Measurements from ENCODE around the gene P2RY2.

Gene P2RY2

DNA sequence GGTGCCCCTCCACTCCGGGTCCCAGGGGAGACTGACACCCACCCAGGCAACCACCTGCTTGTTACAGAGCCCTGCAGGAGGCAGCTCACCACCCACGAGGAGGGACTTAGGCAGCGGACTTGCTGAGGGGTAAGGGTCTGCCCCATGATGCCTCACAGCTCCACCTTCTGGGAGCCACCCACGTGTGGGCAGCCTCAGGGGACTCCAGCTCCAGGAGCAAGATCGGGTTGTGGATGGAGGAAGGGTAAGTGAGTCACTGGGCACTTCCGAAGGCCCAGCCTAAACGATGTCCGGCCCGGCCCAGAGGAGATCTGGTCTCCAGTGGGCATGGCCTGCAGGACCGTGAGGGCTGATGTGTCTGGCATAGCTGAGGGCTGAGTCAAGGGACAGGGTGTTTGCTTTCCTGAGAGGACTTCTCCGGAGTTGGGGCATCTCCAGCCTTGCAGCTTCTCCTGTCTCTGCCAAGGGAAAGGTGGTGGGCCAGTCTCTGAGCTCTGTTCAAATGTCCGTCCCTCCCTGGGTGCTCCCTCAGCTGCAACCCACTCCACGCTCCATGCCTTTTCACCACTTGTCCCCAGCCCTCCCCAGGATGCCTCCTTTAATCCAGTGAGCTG, 32.3 kb upstream of the P2RY2 start:
- H3K4me2 ChIP-seq (ENCODE audit: insufficient read depth, low read length, poor library complexity, severe bottlenecking) = no peak overlapping the region
- no peak overlapping the region for H2BK120ac ChIP-seq (ENCODE audit: low read depth, low read length)
- H3K36me3 ChIP-seq (replicated peaks in 1 of 2; ENCODE audit: control insufficient read depth in 2 of 2, insufficient read depth in 2 of 2, low read length in 2 of 2) = no peaks in the 10 kb centered on the region
- H3K27ac ChIP-seq (replicated peaks; ENCODE audit: low read length) = no peak overlapping the region
- peak overlapping the region; percentile 53 for H2AFZ ChIP-seq (ENCODE audit: low read length)
- H3K9ac ChIP-seq (ENCODE audit: low read depth, low read length, poor library complexity) = no peak overlapping the region
- H3K18ac ChIP-seq (ENCODE audit: low read length) = peak overlapping the region; percentile 79
- WGBS, 2 donors (ENCODE audit: extremely low coverage in 2 of 2, insufficient read length in 2 of 2, insufficient replicate concordance in 1 of 2) = no CpG with 5 or more reads among the region's 13 CpGs
- H4K8ac ChIP-seq (ENCODE audit: low read depth, low read length) = peak overlapping the region; percentile 52
- peak overlapping the region; percentile 65 for H2BK12ac ChIP-seq (ENCODE audit: low read length)
- no peak overlapping the region for H3K23ac ChIP-seq (ENCODE audit: low read depth, low read length, poor library complexity)
- H3K4ac ChIP-seq (ENCODE audit: low read length) = peak overlapping the region; percentile 46
- H3K4me3 ChIP-seq (ENCODE audit: low read length in 2 of 2) = no peak overlapping the region
- H3K27me3 ChIP-seq (ENCODE audit: control insufficient read depth in 3 of 3, insufficient read depth in 3 of 3, low read depth in 1 of 3, low read length in 3 of 3) = peaks cover 0 to 27% (median 0%) of the 10 kb centered on the region in 3 experiments
- peak overlapping the region; percentile 71 for H2BK5ac ChIP-seq (ENCODE audit: low read length)
- peak overlapping the region; percentile 88 for H2BK15ac ChIP-seq (ENCODE audit: low read length)
- peak overlapping the region; percentile 1 for H3K14ac ChIP-seq (ENCODE audit: low read length)
- H3K9me3 ChIP-seq (replicated peaks in 1 of 2; ENCODE audit: control insufficient read depth in 2 of 2, insufficient read depth in 1 of 2, low read depth in 1 of 2, low read length in 2 of 2) = no peaks in the 10 kb centered on the region
- no peaks in the 10 kb centered on the region for H3K79me1 ChIP-seq (ENCODE audit: low read depth, low read length)
- peaks cover 3 to 9% of the 10 kb centered on the region in 2 donors for H3K4me1 ChIP-seq (ENCODE audit: control insufficient read depth in 2 of 2, insufficient read depth in 1 of 2, low read depth in 1 of 2, low read length in 2 of 2)
- H2AK5ac ChIP-seq (ENCODE audit: low read depth, low read length) = peak overlapping the region; percentile 67
- no peak overlapping the region for H4K91ac ChIP-seq (ENCODE audit: low read depth, low read length, poor library complexity)
- no peak for DNase-seq (ENCODE audit: low spot score)

DNA sequence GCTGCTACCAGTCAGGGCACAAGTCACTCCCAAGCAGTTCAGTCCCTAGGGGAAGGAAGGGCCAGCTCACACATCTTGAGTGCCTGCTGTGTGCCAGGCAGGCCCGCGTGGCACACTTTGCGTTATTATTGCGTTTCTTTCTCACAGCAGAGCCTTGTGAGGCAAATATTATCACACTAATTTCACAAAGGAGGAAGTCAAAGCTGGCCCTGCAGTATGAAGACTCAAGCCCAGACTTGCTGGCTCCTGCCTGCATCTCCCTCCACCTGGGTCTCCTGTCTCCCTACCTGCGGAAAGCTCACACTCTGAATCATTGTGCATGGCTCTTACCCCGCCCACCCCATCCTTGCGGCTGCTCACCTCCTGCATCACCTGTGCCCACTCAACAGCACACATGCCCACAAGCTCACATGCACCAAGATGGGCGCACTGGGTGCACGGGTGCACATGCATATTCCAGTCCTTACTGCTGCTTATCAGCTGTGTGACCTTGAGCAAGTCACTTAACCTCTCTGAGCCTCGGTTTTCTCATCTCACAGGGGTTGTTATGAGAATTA, 31.7 kb upstream of the P2RY2 start:
- peak overlapping the region; percentile 67 for H2AK5ac ChIP-seq (ENCODE audit: low read depth, low read length)
- no peaks in the 10 kb centered on the region for H3K9me3 ChIP-seq (replicated peaks in 1 of 2; ENCODE audit: control insufficient read depth in 2 of 2, insufficient read depth in 1 of 2, low read depth in 1 of 2, low read length in 2 of 2)
- H3K4me2 ChIP-seq (ENCODE audit: insufficient read depth, low read length, poor library complexity, severe bottlenecking) = no peak overlapping the region
- peak overlapping the region; percentile 82 for H2BK12ac ChIP-seq (ENCODE audit: low read length)
- H3K4ac ChIP-seq (ENCODE audit: low read length) = peak overlapping the region; percentile 78
- no CpG with 5 or more reads among the region's 10 CpGs for WGBS, 2 donors (ENCODE audit: extremely low coverage in 2 of 2, insufficient read length in 2 of 2, insufficient replicate concordance in 1 of 2)
- DNase-seq (ENCODE audit: low spot score) = no peak
- no peak overlapping the region for H2BK120ac ChIP-seq (ENCODE audit: low read depth, low read length)
- peak overlapping the region; percentile 93 for H2BK15ac ChIP-seq (ENCODE audit: low read length)
- no peak overlapping the region for H2AFZ ChIP-seq (ENCODE audit: low read length)
- no peaks in the 10 kb centered on the region for H3K79me1 ChIP-seq (ENCODE audit: low read depth, low read length)
- H3K18ac ChIP-seq (ENCODE audit: low read length) = peak overlapping the region; percentile 48
- H3K4me3 ChIP-seq (ENCODE audit: low read length in 2 of 2) = no peak overlapping the region
- H3K14ac ChIP-seq (ENCODE audit: low read length) = peak overlapping the region; percentile 1
- no peak overlapping the region for H3K27ac ChIP-seq (replicated peaks; ENCODE audit: low read length)
- H3K23ac ChIP-seq (ENCODE audit: low read depth, low read length, poor library complexity) = peak overlapping the region; percentile 4
- peaks cover 3 to 9% of the 10 kb centered on the region in 2 donors for H3K4me1 ChIP-seq (ENCODE audit: control insufficient read depth in 2 of 2, insufficient read depth in 1 of 2, low read depth in 1 of 2, low read length in 2 of 2)
- H4K91ac ChIP-seq (ENCODE audit: low read depth, low read length, poor library complexity) = no peak overlapping the region
- H4K8ac ChIP-seq (ENCODE audit: low read depth, low read length) = peak overlapping the region; percentile 74
- no peak overlapping the region for H2BK5ac ChIP-seq (ENCODE audit: low read length)
- H3K36me3 ChIP-seq (replicated peaks in 1 of 2; ENCODE audit: control insufficient read depth in 2 of 2, insufficient read depth in 2 of 2, low read length in 2 of 2) = no peaks in the 10 kb centered on the region
- H3K27me3 ChIP-seq (ENCODE audit: control insufficient read depth in 3 of 3, insufficient read depth in 3 of 3, low read depth in 1 of 3, low read length in 3 of 3) = peaks cover 0 to 29% (median 0%) of the 10 kb centered on the region in 3 experiments
- H3K9ac ChIP-seq (ENCODE audit: low read depth, low read length, poor library complexity) = peak overlapping the region; percentile 3

DNA sequence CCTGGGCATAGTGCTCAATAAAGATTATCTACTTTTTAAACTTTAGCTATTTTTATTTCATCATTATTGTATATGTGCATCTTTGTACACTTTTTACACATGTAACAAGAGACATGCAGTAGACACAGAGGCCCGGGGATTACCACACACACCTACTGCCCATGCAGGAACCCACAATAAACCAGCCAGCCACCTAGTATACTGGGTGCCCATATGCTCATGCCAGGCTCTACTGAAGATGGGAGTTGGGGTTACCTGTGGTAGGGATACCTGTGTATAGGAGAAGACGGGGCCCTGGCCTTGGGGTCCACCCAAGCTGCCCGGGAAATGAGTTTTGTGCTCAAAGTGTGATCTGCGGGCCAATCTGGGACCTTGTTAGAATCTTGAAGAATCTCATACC, 31.2 kb upstream of the P2RY2 start:
- no peak overlapping the region for H2BK5ac ChIP-seq (ENCODE audit: low read length)
- no peak overlapping the region for H4K8ac ChIP-seq (ENCODE audit: low read depth, low read length)
- no peak for DNase-seq (ENCODE audit: low spot score)
- H3K4ac ChIP-seq (ENCODE audit: low read length) = no peak overlapping the region
- H2BK120ac ChIP-seq (ENCODE audit: low read depth, low read length) = no peak overlapping the region
- H3K36me3 ChIP-seq (replicated peaks in 1 of 2; ENCODE audit: control insufficient read depth in 2 of 2, insufficient read depth in 2 of 2, low read length in 2 of 2) = no peaks in the 10 kb centered on the region
- WGBS, 2 donors (ENCODE audit: extremely low coverage in 2 of 2, insufficient read length in 2 of 2, insufficient replicate concordance in 1 of 2) = no CpG with 5 or more reads among the region's 4 CpGs
- H3K27ac ChIP-seq (replicated peaks; ENCODE audit: low read length) = no peak overlapping the region
- H2BK15ac ChIP-seq (ENCODE audit: low read length) = peak overlapping the region; percentile 93
- H3K4me2 ChIP-seq (ENCODE audit: insufficient read depth, low read length, poor library complexity, severe bottlenecking) = no peak overlapping the region
- H2AK5ac ChIP-seq (ENCODE audit: low read depth, low read length) = no peak overlapping the region
- H3K4me3 ChIP-seq (ENCODE audit: low read length in 2 of 2) = no peak overlapping the region
- H4K91ac ChIP-seq (ENCODE audit: low read depth, low read length, poor library complexity) = no peak overlapping the region
- peak overlapping the region; percentile 38 for H3K23ac ChIP-seq (ENCODE audit: low read depth, low read length, poor library complexity)
- no peaks in the 10 kb centered on the region for H3K9me3 ChIP-seq (replicated peaks in 1 of 2; ENCODE audit: control insufficient read depth in 2 of 2, insufficient read depth in 1 of 2, low read depth in 1 of 2, low read length in 2 of 2)
- peaks cover 0 to 29% (median 0%) of the 10 kb centered on the region in 3 experiments for H3K27me3 ChIP-seq (ENCODE audit: control insufficient read depth in 3 of 3, insufficient read depth in 3 of 3, low read depth in 1 of 3, low read length in 3 of 3)
- H3K9ac ChIP-seq (ENCODE audit: low read depth, low read length, poor library complexity) = no peak overlapping the region
- H3K14ac ChIP-seq (ENCODE audit: low read length) = peak overlapping the region; percentile 31
- H3K18ac ChIP-seq (ENCODE audit: low read length) = no peak overlapping the region
- H3K4me1 ChIP-seq (ENCODE audit: control insufficient read depth in 2 of 2, insufficient read depth in 1 of 2, low read depth in 1 of 2, low read length in 2 of 2) = peaks cover 3 to 9% of the 10 kb centered on the region in 2 donors
- H2BK12ac ChIP-seq (ENCODE audit: low read length) = no peak overlapping the region
- H3K79me1 ChIP-seq (ENCODE audit: low read depth, low read length) = no peaks in the 10 kb centered on the region
- H2AFZ ChIP-seq (ENCODE audit: low read length) = no peak overlapping the region

DNA sequence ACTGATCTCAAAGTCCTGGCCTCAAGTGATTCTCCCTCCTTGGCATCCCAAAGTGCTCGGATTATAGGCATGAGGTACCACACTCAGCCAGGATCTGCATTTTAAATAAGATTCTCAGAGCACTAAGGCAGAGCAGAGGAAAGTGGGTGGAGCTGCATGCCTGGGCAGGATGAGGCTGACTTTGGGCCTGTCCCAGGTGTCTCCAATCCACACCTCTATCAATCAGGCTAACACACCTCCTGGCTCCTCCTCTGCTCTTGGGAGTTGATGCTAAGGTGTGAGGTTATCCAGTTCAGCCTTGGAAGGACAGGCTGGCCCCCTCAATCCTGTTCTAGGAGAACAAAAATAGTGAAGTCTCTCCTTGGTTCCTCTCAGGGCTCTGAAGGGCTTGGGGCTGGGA, 30.2 kb upstream of the P2RY2 start:
- no CpG with 5 or more reads among the region's 1 CpG for WGBS, 2 donors (ENCODE audit: extremely low coverage in 2 of 2, insufficient read length in 2 of 2, insufficient replicate concordance in 1 of 2)
- Histone ChIP-seq H3K79me1 (ENCODE audit: low read depth, low read length) (no peaks in the 10 kb centered on the region), H3K36me3 (replicated peaks in 1 of 2; ENCODE audit: control insufficient read depth in 2 of 2, insufficient read depth in 2 of 2, low read length in 2 of 2) (no peaks in the 10 kb centered on the region), H2BK120ac (ENCODE audit: low read depth, low read length) (no peak overlapping the region), H2AFZ (ENCODE audit: low read length) (no peak overlapping the region), H3K4me1 (ENCODE audit: control insufficient read depth in 2 of 2, insufficient read depth in 1 of 2, low read depth in 1 of 2, low read length in 2 of 2) (peaks cover 3 to 9% of the 10 kb centered on the region in 2 donors), H3K4ac (ENCODE audit: low read length) (no peak overlapping the region), H3K27ac (replicated peaks; ENCODE audit: low read length) (no peak overlapping the region), H2BK12ac (ENCODE audit: low read length) (peak overlapping the region; percentile 31), H4K8ac (ENCODE audit: low read depth, low read length) (no peak overlapping the region), H2AK5ac (ENCODE audit: low read depth, low read length) (peak overlapping the region; percentile 17), H3K27me3 (ENCODE audit: control insufficient read depth in 3 of 3, insufficient read depth in 3 of 3, low read depth in 1 of 3, low read length in 3 of 3) (peaks cover 0 to 29% (median 0%) of the 10 kb centered on the region in 3 experiments), H3K23ac (ENCODE audit: low read depth, low read length, poor library complexity) (no peak overlapping the region), H3K4me3 (ENCODE audit: low read length in 2 of 2) (no peak overlapping the region), H3K4me2 (ENCODE audit: insufficient read depth, low read length, poor library complexity, severe bottlenecking) (no peak overlapping the region), H4K91ac (ENCODE audit: low read depth, low read length, poor library complexity) (peak overlapping the region; percentile 44), H3K18ac (ENCODE audit: low read length) (peak overlapping the region; percentile 40), H3K9ac (ENCODE audit: low read depth, low read length, poor library complexity) (no peak overlapping the region), H3K14ac (ENCODE audit: low read length) (no peak overlapping the region), H2BK5ac (ENCODE audit: low read length) (no peak overlapping the region), H3K9me3 (replicated peaks in 1 of 2; ENCODE audit: control insufficient read depth in 2 of 2, insufficient read depth in 1 of 2, low read depth in 1 of 2, low read length in 2 of 2) (no peaks in the 10 kb centered on the region), H2BK15ac (ENCODE audit: low read length) (no peak overlapping the region)
- DNase-seq (ENCODE audit: low spot score) = no peak
